B cell (primary cell): ENCODE data around the gene BRI3. TPM values are rescaled to one million over a fixed set of nuclear protein-coding genes. Genes with fewer than 3 reads are reported as not detected.

ENCODE experiments used
- ATAC-seq: fragments of 200-7000 bp; cut with Tn5 transposase; one replicate; pipeline ENCODE4 v1.10.0; 2021; ENCODE audit warnings: low read depth, mild to moderate bottlenecking, moderate number of reproducible peaks, moderate library complexity
- CTCF ChIA-PET: fragments of 350-600 bp; sonication (Branson Sonifier 250); formaldehyde crosslinking; loops from one replicate; lab custom pipeline; 2021; ENCODE audit warnings: antibody characterized with exemption, inconsistent platforms; lab: Charles Lee
- POLR2A ChIA-PET: fragments of 350-600 bp; sonication (Branson Sonifier 250); formaldehyde crosslinking; loops from one replicate; lab custom pipeline; 2021; ENCODE audit warnings: antibody characterized with exemption; lab: Charles Lee
- DNase-seq: peaks from one replicate; pipeline ENCODE4 v3.0.0; 2013
- H2AFZ ChIP-seq: 2 replicates; pipeline ENCODE4 v1.6.1; 2012; ENCODE audit warnings: mild to moderate bottlenecking, low read depth, low read length; ENCODE audit not compliant: insufficient read depth, poor library complexity, severe bottlenecking
- H3K27ac ChIP-seq, 2 donors: 1 replicate in 1 of 2; 2 replicates in 1 of 2; pipeline ENCODE4 v1.5.1; 2012 to 2013; ENCODE audit warnings: low read length in 2 of 2, mild to moderate bottlenecking in 2 of 2, moderate library complexity in 1 of 2
- H3K27me3 ChIP-seq, 4 experiments: fragments of 200-600 bp in 1 of 4; sonication (generic) in 1 of 4; replicated peaks in 1 of 4; 1 replicate in 2 of 4; 2 replicates in 2 of 4; pipeline versions ENCODE4 v1.6.1 to v1.7.0; 2013 to 2016; ENCODE audit warnings: low read length in 3 of 4, mild to moderate bottlenecking in 2 of 4, mixed read lengths in 1 of 4, moderate library complexity in 1 of 4; ENCODE audit not compliant: insufficient read depth in 4 of 4, control insufficient read depth in 3 of 4; ENCODE audit errors: control extremely low read depth in 1 of 4
- H3K36me3 ChIP-seq, 2 experiments: replicated peaks in 1 of 2; 1 replicate in 1 of 2; 2 replicates in 1 of 2; pipeline versions ENCODE4 v1.6.1 to v1.7.1; 2013; ENCODE audit warnings: low read length in 1 of 2; ENCODE audit not compliant: insufficient read depth in 2 of 2, control insufficient read depth in 1 of 2; ENCODE audit errors: control extremely low read depth in 1 of 2, extremely low read depth in 1 of 2
- H3K4me1 ChIP-seq, 2 donors: fragments of 200-600 bp in 1 of 2; sonication (generic) in 1 of 2; 1 replicate in 1 of 2; 2 replicates in 1 of 2; pipeline versions ENCODE4 v1.5.1 to v1.6.1; 2013 to 2017; ENCODE audit warnings: low read length in 2 of 2; ENCODE audit not compliant: control insufficient read depth in 2 of 2, insufficient read depth in 2 of 2
- H3K4me2 ChIP-seq: replicated peaks from 2 replicates; pipeline ENCODE3; 2012; ENCODE audit warnings: mild to moderate bottlenecking, low read depth, low read length; ENCODE audit not compliant: poor library complexity, severe bottlenecking
- H3K4me3 ChIP-seq, 5 experiments: fragments of 200-600 bp in 1 of 5; sonication (generic) in 1 of 5; 1 replicate in 3 of 5; 2 replicates in 2 of 5; pipeline versions ENCODE4 v1.5.1 to v1.7.0; 2011 to 2016; ENCODE audit warnings: low read length in 4 of 5, mild to moderate bottlenecking in 4 of 5, low read depth in 2 of 5, control low read depth in 1 of 5, moderate library complexity in 1 of 5; ENCODE audit not compliant: insufficient read depth in 1 of 5; ENCODE audit errors: control extremely low read depth in 1 of 5, extremely low read depth in 1 of 5
- H3K79me2 ChIP-seq: fragments of 200-600 bp; sonication (generic); one replicate; pipeline ENCODE4 v1.6.0; 2016; ENCODE audit warnings: low read length; ENCODE audit not compliant: control insufficient read depth, insufficient read depth
- H3K9ac ChIP-seq: fragments of 200-600 bp; sonication (generic); 2 replicates; pipeline ENCODE4 v1.6.1; 2017; ENCODE audit warnings: mild to moderate bottlenecking, low read length, moderate library complexity
- H3K9me3 ChIP-seq, 3 donors: one replicate each; pipeline versions ENCODE4 v1.6.1 to v1.7.1; 2013; ENCODE audit warnings: low read length in 2 of 3; ENCODE audit not compliant: control insufficient read depth in 2 of 3, insufficient read depth in 1 of 3; ENCODE audit errors: control extremely low read depth in 1 of 3
- H4K20me1 ChIP-seq: 2 replicates; pipeline ENCODE4 v1.6.0; 2012; ENCODE audit warnings: mild to moderate bottlenecking, low read length; ENCODE audit not compliant: insufficient read depth, control insufficient read depth, poor library complexity, severe bottlenecking
- H3K27ac Mint-ChIP-seq: one replicate; pipeline ENCODE4 v1.8.0; 2021; ENCODE audit warnings: mixed read lengths
- H3K27me3 Mint-ChIP-seq: one replicate; pipeline ENCODE4 v1.8.0; 2021; ENCODE audit warnings: mixed read lengths
- H3K4me1 Mint-ChIP-seq: one replicate; pipeline ENCODE4 v1.8.0; 2021; ENCODE audit warnings: mixed read lengths
- H3K4me3 Mint-ChIP-seq: one replicate; pipeline ENCODE4 v1.8.0; 2021; ENCODE audit warnings: mixed read lengths
- H3K9me3 Mint-ChIP-seq: one replicate; pipeline ENCODE4 v1.8.0; 2022; ENCODE audit warnings: mixed read lengths; ENCODE audit not compliant: insufficient read depth
- CTCF ChIP-seq: fragments of 200-600 bp; IDR thresholded peaks from one replicate; pipeline ENCODE4 v1.8.0; 2022; ENCODE audit warnings: antibody characterized with exemption, mild to moderate bottlenecking
- EZH2 ChIP-seq: IDR thresholded peaks from 2 replicates; pipeline ENCODE4 v1.6.1; 2012; ENCODE audit warnings: borderline replicate concordance, low read depth, mild to moderate bottlenecking, moderate library complexity, low read length; ENCODE audit not compliant: insufficient read depth, poor library complexity, severe bottlenecking
- WGBS: methylation state at CpG from one replicate; pipeline ENCODE4 v1.1.5; 2013; ENCODE audit warnings: missing lambda C conversion rate; ENCODE audit not compliant: insufficient coverage; 5-methylcytosine and 5-hydroxymethylcytosine counted together
- intact Hi-C: fragments of 100-400 bp; cut with micrococcal nuclease; formaldehyde crosslinking; loops from one replicate; pipeline ENCODE4 v1.10.0; 2022
- polyA plus RNA-seq: library from polyadenylated mRNA; depleted of rRNA; stranded (reverse); fragments of >200 nt; gene quantifications from 2 replicates; pipeline ENCODE4 v1.2.3, GENCODE V29; 2012
- total RNA-seq, 2 donors: library from RNA; stranded (reverse); fragments of 120-200 nt in 1 of 2; gene quantifications; 1 replicate in 1 of 2; 2 replicates in 1 of 2; pipeline versions ENCODE4 v1.2.3 to v1.2.4, GENCODE V29; 2013 to 2022

The BRI3 gene
- total and polyA plus RNA-seq, 2 donors (not counting 1 experiment from before 2014, with no cell fraction given), result 21.6 to 86.7 TPM

- intact Hi-C loops, result no loop called here
- peaks cover 21 to 44% of the 10 kb centered on the region in 2 donors for H3K4me1 ChIP-seq
- peaks cover 40% of the 10 kb centered on the region for H3K79me2 ChIP-seq
- H3K4me3 ChIP-seq, result no peak overlapping the region
- Mint-ChIP-seq H3K27me3 (no peaks in the 10 kb centered on the region), H3K27ac (no peak overlapping the region), H3K4me3 (peak overlapping the region; percentile 87), H3K4me1 (peaks cover 40% of the 10 kb centered on the region), H3K9me3 (no peaks in the 10 kb centered on the region)
- no peak overlapping the region for H3K9ac ChIP-seq
- POLR2A ChIA-PET, result no interaction called here
- no peaks in the 10 kb centered on the region for H3K27me3 ChIP-seq
- H3K36me3 ChIP-seq, result no peaks in the 10 kb centered on the region
- ATAC-seq (no peak), DNase-seq (no peak)
- no peak overlapping the region for H3K27ac ChIP-seq
- CTCF ChIA-PET, result interaction anchor here (0.9 to 1.7 kb wide), 2 partner anchors 137 to 595 kb away, joined by 3 read pairs; no protein-coding TSS in a partner anchor
- no peak overlapping the region for H2AFZ ChIP-seq
- WGBS, result 62% methylated on average over 16 of the region's 20 CpGs
- H3K9me3 ChIP-seq, result no peaks in the 10 kb centered on the region
- no peak for TF ChIP-seq CTCF
- no peak for TF ChIP-seq EZH2
- peaks cover 60% of the 10 kb centered on the region for H4K20me1 ChIP-seq
- H3K4me2 ChIP-seq, result peak overlapping the region; percentile 99
These were observed 3.0 kb downstream of the BRI3 start for GRCh38 chr7:98284335-98285036.
